Adrenal gland (tissue), 12 donors: ENCODE results near the gene NOX5. TPM values are rescaled to one million over a fixed set of nuclear protein-coding genes. Genes with fewer than 3 reads are reported as not detected.

Experiments
- DNase-seq, 7 donors: peaks; one replicate each; pipeline ENCODE4 v3.0.0-alpha.2; 2019 to 2020
- H3K27ac ChIP-seq, 5 donors: fragments of 200-600 bp; sonication (generic) in 4 of 5; 1 replicate in 3 of 5; 2 replicates in 2 of 5; pipeline versions ENCODE4 v1.5.1 to v1.8.0; 2016 to 2020; ENCODE audit warnings: mild to moderate bottlenecking in 1 of 5
- H3K27me3 ChIP-seq: fragments of 200-600 bp; 2 replicates; pipeline ENCODE4 v1.8.0; 2021
- H3K36me3 ChIP-seq, 2 donors: fragments of 200-600 bp; replicated peaks in 1 of 2; 1 replicate in 1 of 2; 2 replicates in 1 of 2; pipeline versions ENCODE4 v1.5.1 to v1.8.0; 2018 to 2022
- H3K4me1 ChIP-seq, 2 donors: fragments of 200-600 bp; replicated peaks in 1 of 2; 1 replicate in 1 of 2; 2 replicates in 1 of 2; pipeline versions ENCODE4 v1.5.1 to v1.8.0; 2018 to 2021
- H3K4me3 ChIP-seq, 4 donors: fragments of 200-600 bp; sonication (generic) in 3 of 4; one replicate each; pipeline ENCODE4 v1.5.1; 2016 to 2018
- H3K9me3 ChIP-seq, 3 donors: fragments of 200-600 bp; sonication (generic) in 1 of 3; replicated peaks in 1 of 3; 1 replicate in 2 of 3; 2 replicates in 1 of 3; pipeline versions ENCODE4 v1.5.1 to v1.8.0; 2016 to 2021
- POLR2A ChIP-seq, 2 donors: fragments of 450-650 bp; IDR thresholded peaks; one replicate each; pipeline ENCODE4 v1.6.1; 2017; ENCODE audit warnings: antibody characterized with exemption in 2 of 2, mild to moderate bottlenecking in 2 of 2, moderate library complexity in 1 of 2
- WGBS, 4 donors: extraction: QIAGEN DNeasy Blood & Tissue Kit in 2 of 4; methylation state at CpG; one replicate each; pipeline versions ENCODE4 v1.1.5 to v1.1.7; 2013 to 2017; 5-methylcytosine and 5-hydroxymethylcytosine counted together
- intact Hi-C, 2 donors: fragments of 100-400 bp; cut with DNase I; formaldehyde crosslinking; loops; one replicate each; pipeline versions ENCODE4 v1.14.1 to v1.15.0; 2022 to 2023
- polyA plus RNA-seq, 3 donors: library from polyadenylated mRNA; stranded (reverse); fragments of 200-250 nt in 2 of 3; fragments of 350-450 nt in 1 of 3; fragmentation: Illumina TruSeq in 1 of 3; extraction: RNeasy Lipid Tissue Mini Kit (QIAGEN cat#74804) in 1 of 3; gene quantifications; one replicate each; pipeline ENCODE4 v1.2.3, GENCODE V29; 2013 to 2014
- total RNA-seq, 9 donors: library from RNA; depleted of rRNA in 4 of 9; stranded (reverse); fragments of >200 nt in 4 of 9; fragments of 120-200 nt in 1 of 9; fragmentation: NEBNext Ultra II Directional in 1 of 9; extraction: Animal tissue kit (Norgen Biotek cat#: 25700) in 1 of 9; gene quantifications; one replicate each; pipeline versions ENCODE4 v1.1.0 to v1.2.4, GENCODE V29; 2013 to 2023
- TF ChIP-seq, protein P1 (sequence below), 6 experiments: fragments of 450-650 bp in 4 of 6; fragments of 200-600 bp in 2 of 6; sonication (generic) in 1 of 6; IDR thresholded peaks; 1 replicate in 5 of 6; 2 replicates in 1 of 6; pipeline versions ENCODE4 v1.5.1 to v1.8.0; 2016 to 2021; ENCODE audit warnings: antibody characterized with exemption in 6 of 6, mild to moderate bottlenecking in 2 of 6, moderate library complexity in 1 of 6
- donor health status: healthy with polysubstance abuse.
- donor health status: Bipolar disorder and iron deficiency.
- donor health status: DM: yes; HTN: yes; CAD: no.
- donor health status: DM: no; HTN: no; CAD: no.
- donor health status: DM: no; HTN: no; CAD: no.
- donor health status: DM: yes; HTN: yes; CAD: no.

The NOX5 gene
- total and polyA plus RNA-seq, 12 donors, result 0.06 to 1.4 (median 0.63) TPM

DNA sequence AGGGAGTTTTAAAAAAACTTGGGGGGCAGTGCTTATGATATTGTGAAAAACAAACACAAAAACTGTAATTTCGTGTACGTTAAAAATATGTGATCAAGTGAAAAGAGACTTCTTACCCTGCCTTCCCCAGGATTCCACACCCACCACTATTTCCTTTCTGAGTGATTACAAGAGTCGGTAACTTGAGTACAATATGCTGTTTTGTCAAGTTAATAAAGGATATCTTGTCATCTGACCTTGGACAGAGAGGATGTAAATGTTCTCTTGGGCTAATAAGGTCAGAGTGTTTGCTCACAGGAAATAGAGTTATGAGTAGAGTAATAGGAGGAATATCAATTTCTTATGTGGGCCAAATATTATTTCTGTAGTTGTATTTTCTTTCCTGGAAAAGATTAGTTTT lies 68.1 kb downstream of the NOX5 start:
- Histone ChIP-seq H3K4me1 (peaks cover 23 to 43% of the 10 kb centered on the region in 2 donors), H3K27me3 (no peaks in the 10 kb centered on the region), H3K4me3 (no peak overlapping the region), H3K9me3 (no peaks in the 10 kb centered on the region), H3K36me3 (no peaks in the 10 kb centered on the region), H3K27ac (peak overlapping the region; percentile 73 to 86 (median 78))
- WGBS, 4 donors, result 6 to 14% (median 8%) methylated on average over 3 of the region's 3 CpGs
- TF ChIP-seq, protein P1, sequence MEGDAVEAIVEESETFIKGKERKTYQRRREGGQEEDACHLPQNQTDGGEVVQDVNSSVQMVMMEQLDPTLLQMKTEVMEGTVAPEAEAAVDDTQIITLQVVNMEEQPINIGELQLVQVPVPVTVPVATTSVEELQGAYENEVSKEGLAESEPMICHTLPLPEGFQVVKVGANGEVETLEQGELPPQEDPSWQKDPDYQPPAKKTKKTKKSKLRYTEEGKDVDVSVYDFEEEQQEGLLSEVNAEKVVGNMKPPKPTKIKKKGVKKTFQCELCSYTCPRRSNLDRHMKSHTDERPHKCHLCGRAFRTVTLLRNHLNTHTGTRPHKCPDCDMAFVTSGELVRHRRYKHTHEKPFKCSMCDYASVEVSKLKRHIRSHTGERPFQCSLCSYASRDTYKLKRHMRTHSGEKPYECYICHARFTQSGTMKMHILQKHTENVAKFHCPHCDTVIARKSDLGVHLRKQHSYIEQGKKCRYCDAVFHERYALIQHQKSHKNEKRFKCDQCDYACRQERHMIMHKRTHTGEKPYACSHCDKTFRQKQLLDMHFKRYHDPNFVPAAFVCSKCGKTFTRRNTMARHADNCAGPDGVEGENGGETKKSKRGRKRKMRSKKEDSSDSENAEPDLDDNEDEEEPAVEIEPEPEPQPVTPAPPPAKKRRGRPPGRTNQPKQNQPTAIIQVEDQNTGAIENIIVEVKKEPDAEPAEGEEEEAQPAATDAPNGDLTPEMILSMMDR (IDR thresholded peaks at IDR 0.05), result no peak
- TF ChIP-seq POLR2A (IDR thresholded peaks at IDR 0.05), result no peak
- DNase-seq, result no peak
- intact Hi-C loops, result no loop called here

DNA sequence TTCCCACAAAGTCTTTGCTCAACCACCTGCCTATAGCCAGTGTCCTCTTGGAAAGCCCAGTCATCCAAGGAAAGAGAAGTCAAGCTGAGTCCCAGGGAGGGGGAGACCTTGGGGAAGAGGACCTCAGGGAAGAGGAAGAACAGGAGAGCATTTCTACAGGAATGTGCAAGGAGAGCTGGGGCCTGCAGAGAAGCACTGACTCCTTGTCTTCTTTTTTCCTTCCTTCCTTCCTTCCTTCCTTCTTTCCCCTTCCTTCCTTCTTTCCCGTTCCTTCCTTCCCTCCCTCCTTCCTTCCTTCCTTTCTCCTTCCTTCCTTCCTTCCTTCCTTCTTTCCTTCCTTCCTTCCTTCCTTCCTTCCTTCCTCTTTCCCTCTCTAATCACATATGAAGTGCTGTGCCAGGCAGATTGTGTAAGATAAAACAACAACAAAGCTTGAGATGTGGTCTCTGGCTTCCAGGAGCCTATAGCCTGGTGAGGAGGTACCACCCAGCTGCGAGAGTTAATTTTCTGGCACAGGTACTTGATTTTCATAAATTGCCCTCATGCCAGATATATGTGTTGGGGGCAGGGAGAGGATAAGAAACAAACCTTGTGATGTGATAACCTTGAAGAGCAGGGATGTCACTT lies 70.0 kb downstream of the NOX5 start:
- Histone ChIP-seq H3K4me1 (peaks cover 23 to 43% of the 10 kb centered on the region in 2 donors), H3K27ac (peak overlapping the region in 1 of 5 donors; percentile 52), H3K4me3 (no peak overlapping the region), H3K9me3 (no peaks in the 10 kb centered on the region), H3K36me3 (no peaks in the 10 kb centered on the region), H3K27me3 (no peaks in the 10 kb centered on the region)
- intact Hi-C loops, result no loop called here
- no peak for DNase-seq
- WGBS, 4 donors, result 72 to 83% (median 78%) methylated on average over 2 of the region's 2 CpGs
- TF ChIP-seq, protein P1 (IDR thresholded peaks at IDR 0.05), result no peak
- TF ChIP-seq POLR2A (IDR thresholded peaks at IDR 0.05), result no peak

- Histone ChIP-seq H3K4me1 (peaks cover 23 to 38% of the 10 kb centered on the region in 2 donors), H3K4me3 (no peak overlapping the region), H3K36me3 (no peaks in the 10 kb centered on the region), H3K27me3 (no peaks in the 10 kb centered on the region), H3K27ac (no peak overlapping the region), H3K9me3 (no peaks in the 10 kb centered on the region)
- no peak for DNase-seq
- intact Hi-C loops, result no loop called here
- TF ChIP-seq POLR2A (IDR thresholded peaks at IDR 0.05), result no peak
- TF ChIP-seq, protein P1 (IDR thresholded peaks at IDR 0.05), result no peak
- 67 to 71% (median 68%) methylated on average over 5 of the region's 5 CpGs for WGBS, 4 donors
Observed at GRCh38 chr15:69085325-69086081, 71.0 kb downstream of the NOX5 start.

DNA sequence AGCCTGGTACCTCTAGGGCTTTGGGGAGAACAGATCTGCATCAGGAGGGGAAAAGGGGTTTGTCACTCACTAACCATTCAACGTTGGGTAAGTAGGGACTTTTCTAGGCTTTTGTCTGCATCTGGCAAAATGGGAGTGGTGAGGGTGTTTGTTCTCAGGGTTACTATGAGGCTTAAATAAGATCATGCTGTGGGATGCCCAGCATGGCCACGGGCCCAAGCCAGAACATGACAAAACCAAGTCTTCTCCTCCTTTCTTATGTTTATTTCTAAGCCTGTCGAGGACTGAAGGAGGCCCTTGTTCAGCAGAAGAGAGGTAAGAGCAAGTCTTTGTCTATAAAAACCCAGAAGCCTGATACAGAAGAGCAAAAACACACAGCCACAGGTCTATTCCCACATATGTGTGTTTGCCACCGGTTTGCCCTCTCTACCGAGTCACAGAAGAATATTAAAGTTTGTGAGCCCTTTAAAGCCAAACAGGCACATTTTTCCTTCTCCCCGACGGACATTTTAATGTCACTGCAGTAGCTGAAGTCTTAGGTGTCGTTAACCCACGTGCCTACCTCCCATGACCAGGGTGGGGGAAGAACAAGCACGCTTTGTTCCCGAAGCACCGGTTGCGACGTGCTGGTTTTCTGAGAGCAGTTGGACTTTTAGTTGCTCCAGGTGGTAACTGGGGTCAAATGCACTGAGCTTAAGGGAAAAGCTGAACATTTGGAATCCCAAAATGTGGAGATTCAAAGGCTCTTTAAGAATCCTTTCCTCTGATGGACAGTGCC lies 72.1 kb downstream of the NOX5 start:
- Histone ChIP-seq H3K36me3 (no peaks in the 10 kb centered on the region), H3K27ac (no peak overlapping the region), H3K9me3 (no peaks in the 10 kb centered on the region), H3K27me3 (no peaks in the 10 kb centered on the region), H3K4me3 (no peak overlapping the region), H3K4me1 (peaks cover 12 to 27% of the 10 kb centered on the region in 2 donors)
- intact Hi-C loops, result no loop called here
- DNase-seq, result no peak
- 83 to 87% (median 85%) methylated on average over 14 of the region's 14 CpGs for WGBS, 4 donors
- TF ChIP-seq, protein P1 (IDR thresholded peaks at IDR 0.05), result no peak
- TF ChIP-seq POLR2A (IDR thresholded peaks at IDR 0.05), result no peak
